Right forelimb (tissue), 1 donor: ENCODE measurements around the gene NME7.

Experiments used
- DNase-seq: peaks from one replicate; pipeline ENCODE4 v3.0.0-alpha.2; 2018

The NME7 gene

DNA sequence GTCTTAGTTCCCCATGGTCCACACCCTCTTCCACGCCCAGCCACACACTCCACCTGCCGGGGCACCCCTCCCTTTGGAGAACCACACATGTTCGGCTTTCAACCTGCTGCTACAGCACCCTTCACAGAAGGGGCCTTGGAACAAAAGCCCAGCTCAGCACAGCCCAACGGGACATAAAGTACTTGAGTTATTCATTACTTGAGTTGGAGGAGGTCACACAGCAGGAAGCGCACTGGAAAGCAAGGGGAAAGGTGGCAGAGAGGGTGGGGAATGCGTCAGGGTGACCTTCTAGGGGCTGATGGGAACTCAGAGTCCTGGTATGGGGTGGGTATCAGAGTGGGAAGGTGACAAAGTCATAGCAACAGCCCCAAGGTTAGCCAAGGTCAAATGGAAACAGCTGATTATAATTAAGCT is 264.1 kb downstream of the NME7 start:
- DNase-seq, result no peak

DNA sequence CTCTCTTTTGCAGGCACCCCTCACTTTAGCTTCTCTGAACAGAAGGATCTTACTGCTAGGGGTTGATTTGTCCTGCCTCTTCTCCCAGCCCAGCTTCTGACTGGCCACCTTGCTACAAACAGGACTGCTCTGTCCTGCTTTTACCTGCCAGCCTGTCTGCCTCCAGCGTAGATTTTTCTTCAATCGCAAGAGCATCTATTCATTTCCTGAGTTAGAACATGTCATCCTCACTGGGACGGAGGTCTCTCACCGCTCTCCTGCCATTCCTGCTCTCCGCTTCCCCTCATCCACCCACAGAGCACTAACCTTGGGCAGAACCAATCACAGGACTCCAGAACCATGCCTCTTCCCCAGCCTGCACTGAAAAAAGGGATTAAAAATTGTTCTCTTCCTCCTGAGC is 264.6 kb downstream of the NME7 start:
- no peak for DNase-seq

DNA sequence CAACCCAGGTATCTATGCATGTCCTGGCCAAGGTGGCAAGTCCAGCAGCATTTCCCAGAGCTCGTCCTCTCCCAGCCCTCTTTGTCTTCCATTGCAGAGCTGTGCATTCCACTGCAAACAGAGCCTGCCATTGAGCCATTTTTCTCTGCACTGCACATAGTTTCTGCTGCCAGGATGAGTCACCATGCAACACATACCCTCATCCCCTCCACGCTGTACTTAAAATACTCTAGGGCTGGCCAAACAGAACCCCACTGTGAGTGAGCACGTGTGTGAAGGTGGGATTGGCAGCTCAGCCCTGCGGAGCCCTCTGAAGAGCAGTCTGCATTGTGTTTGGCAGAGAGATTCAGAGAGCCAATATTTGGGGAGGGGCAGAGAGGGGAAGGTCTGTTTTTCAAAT is 265.0 kb downstream of the NME7 start:
- no peak for DNase-seq

DNA sequence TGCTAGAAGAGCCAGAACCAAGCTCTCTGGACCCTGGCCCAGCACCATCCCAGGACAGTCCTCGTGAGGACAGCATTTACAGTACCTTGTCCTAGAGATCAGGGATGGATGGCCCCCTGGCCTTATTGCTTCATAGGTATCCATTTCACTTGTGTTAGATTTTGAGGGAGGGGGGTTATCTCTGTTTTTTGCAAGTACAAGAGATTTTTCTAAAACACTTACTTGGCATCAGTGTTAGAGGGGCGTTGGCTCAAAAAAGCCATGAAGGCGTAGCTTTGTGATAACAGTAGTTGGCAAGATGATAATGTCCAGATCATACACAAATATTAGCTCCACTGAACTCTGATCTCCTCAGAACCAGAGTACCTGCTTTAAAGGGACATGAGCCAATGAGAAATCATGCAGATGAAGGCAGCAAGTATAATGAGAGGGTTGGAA is 266.9 kb downstream of the NME7 start:
- DNase-seq, result no peak

DNA sequence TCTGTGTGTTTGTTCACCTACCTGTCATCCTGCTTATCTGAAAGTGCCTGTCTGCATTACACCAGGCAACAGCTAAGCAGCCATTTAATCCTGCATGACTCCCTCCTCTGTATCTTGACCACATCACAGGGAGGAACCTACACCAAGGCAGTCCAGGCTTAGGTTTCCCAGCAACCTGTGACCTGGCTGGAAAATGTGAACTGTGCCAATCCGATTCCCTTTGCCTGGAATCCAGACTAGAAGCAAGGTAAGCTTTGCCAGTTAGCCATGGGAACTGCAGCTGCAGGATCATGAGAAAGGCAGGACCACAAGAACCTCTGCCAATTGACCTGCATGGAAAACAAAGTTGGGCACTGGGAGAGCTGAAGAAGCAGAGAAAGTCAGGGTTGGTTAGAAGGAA is 267.4 kb downstream of the NME7 start:
- no peak for DNase-seq

DNA sequence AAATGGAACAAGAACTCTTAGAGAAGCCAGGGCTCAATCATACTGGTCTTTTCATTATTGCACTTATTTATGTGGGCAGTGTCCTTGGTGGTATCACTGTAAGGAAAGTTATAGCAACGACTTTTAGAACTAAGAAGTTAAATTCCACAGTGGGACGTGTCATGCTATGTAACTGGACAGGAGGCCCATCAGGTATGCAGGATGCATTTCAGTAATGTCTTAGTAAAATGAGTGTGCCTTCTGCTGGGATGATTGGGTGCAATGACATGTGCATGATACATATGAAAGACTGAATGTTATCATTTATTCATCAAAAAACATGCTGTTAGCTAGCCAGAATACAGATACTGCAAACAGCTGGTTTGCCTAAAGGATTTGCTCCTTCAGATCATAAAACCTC is 268.0 kb downstream of the NME7 start:
- no peak for DNase-seq

DNA sequence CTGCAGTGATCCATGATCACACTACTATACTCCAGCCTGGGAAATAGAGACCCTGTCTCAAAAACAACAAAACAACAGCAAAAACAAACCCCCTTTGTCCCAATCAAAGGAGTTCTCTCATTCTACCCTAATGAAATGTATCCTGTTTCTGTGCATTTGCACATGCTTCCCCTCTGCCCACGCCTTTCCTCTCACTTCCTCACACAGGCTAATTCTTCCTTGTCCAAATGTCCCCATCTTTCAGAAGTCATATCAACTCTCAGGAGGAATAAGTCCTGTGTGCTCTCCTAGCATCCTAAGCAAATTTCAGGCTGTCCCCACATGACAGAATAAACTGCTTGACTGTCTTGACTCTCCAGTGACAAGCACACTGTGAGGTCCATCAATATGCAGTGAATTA is 269.2 kb downstream of the NME7 start:
- DNase-seq, result no peak

DNA sequence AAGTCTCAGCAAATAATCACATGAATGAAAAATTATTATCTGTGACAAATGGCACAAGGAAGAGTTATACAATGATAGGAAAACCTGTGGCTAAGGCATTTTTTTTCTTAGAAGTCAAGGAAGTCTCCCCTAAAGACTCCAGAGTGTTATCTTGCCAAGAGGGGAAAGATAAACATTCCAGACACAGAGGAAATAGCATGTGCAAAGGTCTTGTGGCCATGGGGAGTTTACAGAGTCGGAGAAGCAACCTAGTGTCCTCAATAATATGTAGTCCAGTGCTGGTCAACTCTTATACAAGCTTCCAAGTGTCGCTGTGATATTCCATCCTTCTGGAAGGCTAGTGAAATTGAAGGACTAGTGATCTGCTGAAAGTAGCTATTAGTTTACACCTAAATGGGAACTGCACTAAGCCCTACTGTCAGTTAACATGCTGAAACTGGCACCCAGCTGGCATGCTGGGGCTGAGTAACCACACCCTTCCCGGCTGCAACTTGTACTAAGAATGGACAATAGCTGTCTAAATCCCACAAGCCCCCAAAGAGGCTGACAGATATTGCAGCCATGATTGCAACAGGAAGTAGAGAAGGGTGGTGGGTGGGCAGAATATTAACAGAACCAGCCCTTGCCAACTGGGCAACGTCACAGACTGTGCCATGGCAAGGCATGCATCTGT is 272.6 kb downstream of the NME7 start:
- no peak for DNase-seq

DNA sequence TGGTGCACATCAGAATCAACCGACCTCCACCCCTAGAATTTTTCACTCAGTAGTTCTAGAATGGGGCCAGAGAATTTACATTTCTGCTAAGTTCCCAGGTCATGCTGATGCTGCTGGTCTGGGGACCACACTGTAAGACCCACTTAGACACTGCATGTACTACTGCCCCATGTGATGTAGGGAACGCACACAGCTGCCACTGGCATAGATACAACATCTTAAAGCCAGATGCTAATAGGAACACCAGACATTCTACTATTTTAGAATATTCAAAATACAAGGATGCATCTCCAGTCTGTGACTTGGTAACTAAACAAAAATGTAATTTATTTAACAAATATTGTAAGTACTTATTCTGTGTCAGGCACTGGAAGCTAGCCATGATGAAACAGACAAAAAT is 275.2 kb downstream of the NME7 start:
- DNase-seq, result no peak

DNA sequence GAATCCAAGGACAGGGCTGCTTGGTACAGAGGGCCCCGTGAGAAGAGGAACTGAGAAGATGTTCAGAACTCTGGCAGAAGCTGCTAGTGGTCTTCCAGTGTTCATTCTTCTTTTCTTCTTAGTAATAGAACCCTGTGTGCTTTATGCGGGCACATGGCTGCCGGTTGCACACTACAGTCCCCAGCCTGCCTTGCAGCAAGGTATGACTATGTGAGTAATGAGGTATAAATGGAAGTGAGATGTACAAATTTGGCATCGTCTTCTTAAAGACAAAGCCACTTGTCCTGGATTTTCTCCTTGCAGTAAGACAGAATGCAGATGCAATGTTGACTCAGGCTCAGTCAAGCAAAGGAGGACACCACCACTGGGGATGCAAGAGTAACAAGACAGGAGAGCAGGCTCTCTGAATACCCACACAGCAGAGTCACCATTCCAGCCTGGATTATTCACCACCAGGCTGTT is 276.1 kb downstream of the NME7 start:
- no peak for DNase-seq

DNA sequence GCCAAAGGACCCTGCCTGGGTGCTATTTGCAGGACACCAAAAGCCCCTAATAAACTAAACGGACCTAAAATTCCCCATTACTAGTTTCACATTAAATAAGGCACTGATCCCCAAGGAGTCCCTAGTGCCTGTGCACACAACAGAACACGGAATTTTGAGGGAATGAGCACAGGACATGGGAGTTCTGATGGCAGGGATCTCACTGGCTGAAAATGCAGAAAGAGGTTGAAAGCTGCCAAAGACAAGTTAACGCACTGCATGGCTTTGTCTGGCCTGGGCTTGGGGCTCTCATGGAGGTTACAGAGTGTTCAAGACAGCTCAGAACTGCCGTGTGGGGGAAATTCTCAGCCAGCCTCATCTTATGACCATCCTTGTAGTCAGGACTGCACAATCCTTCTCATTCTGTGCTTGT is 276.7 kb downstream of the NME7 start:
- no peak for DNase-seq

DNA sequence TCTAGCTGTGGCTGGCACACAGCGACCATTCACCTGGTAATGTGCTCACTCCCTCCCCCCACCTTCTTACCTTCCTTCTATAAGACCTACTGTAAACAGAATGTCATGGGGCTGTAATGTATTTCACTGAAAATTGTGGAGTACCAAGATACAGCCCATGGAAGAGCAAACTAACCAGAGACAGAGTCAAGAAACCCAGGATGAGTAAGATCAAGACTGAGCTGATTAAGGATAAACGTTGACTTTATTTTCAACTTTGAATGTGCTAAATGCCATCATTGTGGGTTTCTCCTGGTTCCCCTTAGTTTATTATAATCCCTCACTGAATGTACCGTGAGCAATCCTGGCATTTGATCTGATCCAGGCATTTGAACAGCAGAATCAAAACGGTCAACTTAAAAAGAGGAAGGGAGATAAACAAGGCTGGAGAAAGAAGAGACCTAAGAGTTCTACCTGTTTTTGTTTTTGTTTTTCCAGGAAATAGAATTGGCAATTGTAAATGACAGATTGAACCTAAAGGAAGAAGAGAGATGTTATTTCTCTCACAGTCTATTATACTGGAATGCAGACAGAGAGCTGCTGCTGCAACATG is 277.2 kb downstream of the NME7 start:
- no peak for DNase-seq

DNA sequence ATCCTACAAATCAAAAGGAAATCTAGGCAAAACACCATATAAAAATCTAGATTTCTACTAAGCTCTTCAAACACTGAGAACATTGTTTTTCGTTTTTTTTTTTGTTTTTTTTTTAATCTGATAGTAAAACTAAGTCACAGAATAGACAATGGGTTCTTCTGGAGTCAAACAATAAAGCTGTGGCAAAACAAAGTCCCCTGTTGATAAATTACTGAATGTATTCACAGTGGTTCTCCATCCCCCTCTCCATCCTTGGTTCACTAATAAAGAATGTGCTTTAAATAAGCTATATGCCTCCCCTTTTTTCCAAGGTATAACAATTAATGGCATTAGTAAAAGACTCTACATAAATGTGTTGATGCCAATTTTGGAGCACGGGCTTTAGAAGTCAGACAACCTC is 277.8 kb downstream of the NME7 start:
- no peak for DNase-seq

DNA sequence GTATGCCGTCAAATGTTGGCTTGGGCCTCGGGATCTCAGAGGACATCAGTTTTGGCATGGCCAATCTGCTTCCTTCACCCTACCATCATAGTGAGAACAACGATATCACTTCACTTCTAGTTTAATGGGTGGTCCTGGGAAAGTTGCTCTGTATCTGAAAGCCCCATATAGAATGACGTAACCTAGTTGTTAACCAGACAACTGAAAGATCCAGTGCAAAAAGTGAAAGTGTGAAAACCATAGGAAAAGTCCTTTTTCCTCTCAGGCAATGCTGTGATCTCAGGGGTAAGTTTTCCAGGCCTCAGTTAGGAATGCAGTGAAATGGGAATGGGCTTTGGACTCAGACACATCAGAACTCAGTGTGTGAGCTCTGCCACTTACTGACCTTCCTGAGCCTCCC is 279.7 kb downstream of the NME7 start:
- no peak for DNase-seq

DNA sequence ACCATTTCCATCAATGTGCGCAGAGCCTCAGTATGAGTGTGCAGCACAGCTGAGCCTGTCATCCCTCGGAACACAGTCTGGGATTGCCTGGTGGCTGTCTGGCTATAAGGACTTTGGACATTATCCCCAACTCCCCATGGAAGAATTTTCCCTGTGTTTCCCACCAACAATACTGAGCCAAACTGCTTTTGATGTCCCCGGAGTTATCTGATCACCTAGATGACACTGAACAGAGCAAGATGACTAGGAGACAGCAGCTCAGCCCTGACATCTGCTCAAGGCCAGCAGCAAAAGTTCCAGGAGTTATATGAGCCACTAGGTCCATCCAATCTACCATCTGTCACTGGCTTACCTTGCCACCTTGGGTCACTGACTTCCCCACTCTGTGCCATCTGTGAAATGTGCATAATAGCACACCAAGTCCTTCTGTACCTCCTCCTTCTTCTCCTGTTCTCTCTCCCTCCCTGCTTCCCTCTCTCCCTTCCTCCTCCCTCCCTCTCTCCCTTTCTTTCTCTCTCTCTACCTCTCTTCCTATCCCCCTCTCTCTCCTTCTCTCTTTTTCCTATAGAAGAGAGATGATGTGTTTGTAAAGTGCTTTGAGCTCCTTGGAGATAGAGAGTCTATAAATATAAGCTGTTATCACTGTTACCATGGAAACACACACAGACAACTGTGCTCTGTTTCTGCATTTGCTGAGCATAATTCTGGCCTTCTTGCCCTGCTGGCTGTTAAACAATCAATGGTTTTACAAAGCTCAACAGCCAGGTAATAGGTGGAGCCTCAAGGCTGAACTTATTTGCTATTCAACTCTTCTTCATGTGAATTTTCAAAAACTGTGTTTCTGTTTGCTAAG is 280.8 kb downstream of the NME7 start:
- DNase-seq, result no peak

DNA sequence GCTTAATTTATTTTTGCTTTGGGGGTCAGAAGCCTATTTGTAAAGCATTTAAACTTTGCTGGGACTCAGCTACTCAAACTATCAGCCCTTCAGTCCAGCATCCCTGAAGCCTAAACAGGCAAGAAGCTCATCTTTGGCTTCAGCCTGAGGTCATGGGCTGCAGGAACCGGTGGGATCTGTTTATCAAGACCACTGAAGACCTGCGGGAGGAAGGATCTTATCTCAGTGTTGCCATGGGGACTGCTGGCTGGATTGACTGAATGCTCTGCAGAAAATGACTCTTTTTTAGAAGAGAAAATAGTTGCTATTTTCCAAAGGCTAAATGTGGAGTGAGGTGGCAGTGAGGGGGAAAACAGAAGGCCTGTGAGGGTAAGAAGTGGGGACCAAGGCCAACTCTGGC is 281.7 kb downstream of the NME7 start:
- no peak for DNase-seq
